Ascending aorta (tissue), 2 donors: Measurements from ENCODE around the gene RANBP1. TPM values are rescaled to one million over a fixed set of nuclear protein-coding genes. Genes with fewer than 3 reads are reported as not detected.
"Not testable (repeated sequence)": the region's sequence is repeated elsewhere in the genome, so short reads cannot be mapped to it uniquely, and the experiment has no call there.

Experiments used
- DNase-seq, 2 donors: peaks; one replicate each; pipeline ENCODE4 v3.0.0-alpha.2; 2019; ENCODE audit warnings: low spot score in 2 of 2
- H3K27ac ChIP-seq, 2 donors: fragments of 200-600 bp; sonication (generic); one replicate each; pipeline ENCODE4 v1.5.1; 2016 to 2017; ENCODE audit warnings: mild to moderate bottlenecking in 1 of 2
- H3K27me3 ChIP-seq: fragments of 200-600 bp; sonication (generic); one replicate; pipeline ENCODE4 v1.5.1; 2017
- H3K36me3 ChIP-seq, 2 donors: fragments of 200-600 bp; sonication (generic); one replicate each; pipeline ENCODE4 v1.5.1; 2016
- H3K4me1 ChIP-seq, 2 donors: fragments of 200-600 bp; sonication (generic); one replicate each; pipeline ENCODE4 v1.5.1; 2016 to 2017; ENCODE audit warnings: mild to moderate bottlenecking in 1 of 2
- H3K4me3 ChIP-seq, 2 donors: fragments of 200-600 bp; sonication (generic); one replicate each; pipeline ENCODE4 v1.5.1; 2016 to 2017; ENCODE audit warnings: mild to moderate bottlenecking in 1 of 2
- H3K9me3 ChIP-seq, 2 donors: fragments of 200-600 bp; sonication (generic); one replicate each; pipeline ENCODE4 v1.5.1; 2016
- intact Hi-C: fragments of 100-400 bp; cut with DNase I; formaldehyde crosslinking; loops from one replicate; pipeline ENCODE4 v1.15.1; 2023
- total RNA-seq: library from RNA; depleted of rRNA; stranded (reverse); fragments of >200 nt; gene quantifications from one replicate; pipeline ENCODE4 v1.1.0, GENCODE V29; 2016
- TF ChIP-seq, protein P1 (sequence below), 3 experiments: fragments of 200-600 bp in 2 of 3; fragments of 450-650 bp in 1 of 3; sonication (generic) in 2 of 3; IDR thresholded peaks; one replicate each; pipeline ENCODE4 v1.5.1; 2016 to 2019; ENCODE audit warnings: antibody characterized with exemption in 3 of 3, mild to moderate bottlenecking in 1 of 3, moderate library complexity in 1 of 3

The RANBP1 gene
- total RNA-seq, 1 donor from 2014 or later, result 302 TPM

DNA sequence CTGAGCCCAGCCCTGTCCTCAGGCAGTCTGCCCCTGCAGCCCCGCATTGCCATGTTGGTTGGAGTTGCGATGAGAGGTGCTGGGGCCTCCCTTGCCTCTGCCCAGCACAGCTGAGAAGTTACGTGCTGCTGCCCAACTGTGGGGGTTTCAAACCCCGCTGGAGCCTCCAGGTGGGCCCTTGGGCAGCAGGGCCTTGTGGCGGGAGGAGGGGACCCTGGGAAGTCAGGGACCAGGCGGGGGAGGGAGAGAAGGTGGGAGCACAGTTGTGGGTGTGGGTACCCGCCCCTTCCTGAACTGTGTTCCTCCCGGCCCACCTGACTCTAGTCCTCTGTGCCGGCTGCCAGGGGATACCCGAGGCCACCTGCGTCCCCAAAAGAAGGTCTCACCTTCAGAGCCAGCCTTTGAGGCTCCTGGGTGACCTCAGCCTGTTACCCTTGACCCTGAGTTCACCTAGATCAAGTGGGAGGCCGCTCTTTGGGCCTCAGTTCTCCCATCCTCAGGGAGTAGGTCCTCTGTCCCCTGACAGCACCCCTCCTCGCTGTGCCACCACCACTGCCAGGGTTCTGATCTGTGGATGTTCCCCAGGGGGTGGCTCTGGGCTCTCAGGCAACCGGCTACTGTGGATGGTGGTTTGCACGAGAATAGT is 42.6 kb downstream of the RANBP1 start:
- Histone ChIP-seq H3K36me3 (no peaks in the 10 kb centered on the region), H3K27me3 (peaks cover 4% of the 10 kb centered on the region)

DNA sequence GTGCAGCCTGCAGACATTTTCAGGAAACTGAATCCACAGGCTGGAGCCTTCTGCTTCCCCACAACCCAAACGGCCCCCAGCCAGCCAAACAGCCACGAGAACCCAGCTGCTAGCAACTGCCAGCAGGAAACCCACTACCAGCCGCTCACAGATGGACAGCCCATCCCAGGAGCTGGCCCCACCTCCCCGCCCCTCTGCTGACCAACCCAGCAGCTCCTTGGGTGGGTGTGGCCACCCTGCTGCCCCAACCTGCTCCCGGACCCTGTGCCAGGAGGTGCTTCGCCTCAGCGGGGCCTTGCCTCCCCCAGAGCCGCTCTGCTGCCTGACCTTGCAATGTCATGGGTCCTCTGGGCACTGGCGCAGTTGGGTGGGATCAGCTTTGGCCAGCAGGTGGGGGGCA is 43.2 kb downstream of the RANBP1 start:
- no peaks in the 10 kb centered on the region for H3K36me3 ChIP-seq
- no peaks in the 10 kb centered on the region for H3K4me1 ChIP-seq
- intact Hi-C loops, result no loop called here
- H3K27ac ChIP-seq, result no peak overlapping the region
- TF ChIP-seq, protein P1, sequence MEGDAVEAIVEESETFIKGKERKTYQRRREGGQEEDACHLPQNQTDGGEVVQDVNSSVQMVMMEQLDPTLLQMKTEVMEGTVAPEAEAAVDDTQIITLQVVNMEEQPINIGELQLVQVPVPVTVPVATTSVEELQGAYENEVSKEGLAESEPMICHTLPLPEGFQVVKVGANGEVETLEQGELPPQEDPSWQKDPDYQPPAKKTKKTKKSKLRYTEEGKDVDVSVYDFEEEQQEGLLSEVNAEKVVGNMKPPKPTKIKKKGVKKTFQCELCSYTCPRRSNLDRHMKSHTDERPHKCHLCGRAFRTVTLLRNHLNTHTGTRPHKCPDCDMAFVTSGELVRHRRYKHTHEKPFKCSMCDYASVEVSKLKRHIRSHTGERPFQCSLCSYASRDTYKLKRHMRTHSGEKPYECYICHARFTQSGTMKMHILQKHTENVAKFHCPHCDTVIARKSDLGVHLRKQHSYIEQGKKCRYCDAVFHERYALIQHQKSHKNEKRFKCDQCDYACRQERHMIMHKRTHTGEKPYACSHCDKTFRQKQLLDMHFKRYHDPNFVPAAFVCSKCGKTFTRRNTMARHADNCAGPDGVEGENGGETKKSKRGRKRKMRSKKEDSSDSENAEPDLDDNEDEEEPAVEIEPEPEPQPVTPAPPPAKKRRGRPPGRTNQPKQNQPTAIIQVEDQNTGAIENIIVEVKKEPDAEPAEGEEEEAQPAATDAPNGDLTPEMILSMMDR (IDR thresholded peaks at IDR 0.05), result no peak
- no peaks in the 10 kb centered on the region for H3K9me3 ChIP-seq
- H3K27me3 ChIP-seq, result peaks cover 2% of the 10 kb centered on the region
- DNase-seq, result no peak
- H3K4me3 ChIP-seq, result no peak overlapping the region

More for the DNA sequence above, 42.6 kb downstream of the RANBP1 start:
- Histone ChIP-seq H3K9me3 (no peaks in the 10 kb centered on the region), H3K4me3 (no peak overlapping the region), H3K4me1 (no peaks in the 10 kb centered on the region), H3K27ac (no peak overlapping the region)
- TF ChIP-seq, protein P1 (IDR thresholded peaks at IDR 0.05), result no peak
- DNase-seq, result no peak
- intact Hi-C loops, result no loop called here

DNA sequence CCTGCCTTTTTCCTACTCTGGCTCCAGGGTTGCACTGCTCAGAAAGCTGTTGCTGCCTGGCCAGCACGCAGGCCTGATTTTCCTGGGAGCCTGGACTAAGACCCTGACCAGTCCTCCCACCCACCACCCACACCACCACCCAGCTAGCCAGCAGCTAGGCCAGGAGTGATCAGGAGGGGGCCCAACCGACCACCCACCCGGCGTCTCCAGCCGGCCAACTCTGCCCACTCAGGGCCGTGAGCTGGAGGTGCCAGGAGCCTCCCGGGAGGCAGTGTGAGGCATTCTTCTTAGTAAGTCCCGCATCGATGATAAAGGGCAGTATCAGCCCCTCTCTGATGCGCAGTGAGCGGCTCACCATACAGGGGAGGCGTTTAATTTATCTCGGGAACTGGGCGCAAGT is 43.6 kb downstream of the RANBP1 start:
- H3K27me3 ChIP-seq, H3K27ac ChIP-seq, intact Hi-C loops, DNase-seq, H3K4me1 ChIP-seq, H3K4me3 ChIP-seq, H3K9me3 ChIP-seq, H3K36me3 ChIP-seq: not testable (repeated sequence)

DNA sequence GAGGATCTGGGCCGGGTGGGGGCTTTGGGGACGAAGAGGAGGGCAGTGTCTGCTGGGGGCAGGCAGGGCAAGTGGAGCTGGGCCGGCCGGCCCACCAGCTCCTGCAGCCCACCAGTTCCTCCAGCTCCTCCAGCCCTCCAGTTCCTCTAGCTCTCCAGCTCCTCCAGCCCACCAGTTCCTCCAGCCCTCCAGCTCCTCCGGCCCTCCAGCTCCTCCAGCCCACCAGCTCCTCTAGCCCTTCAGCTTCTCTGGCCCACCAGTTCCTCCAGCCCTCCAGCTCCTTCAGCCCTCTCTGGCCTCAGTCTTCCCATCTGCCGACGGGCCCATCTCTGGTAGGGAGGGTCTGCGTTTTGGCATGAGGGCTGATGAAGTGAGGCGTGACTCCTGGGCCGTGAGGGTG is 44.1 kb downstream of the RANBP1 start:
- no peaks in the 10 kb centered on the region for H3K27me3 ChIP-seq
- TF ChIP-seq, protein P1 (IDR thresholded peaks at IDR 0.05), result no peak
- H3K4me3 ChIP-seq, result no peak overlapping the region
- no peaks in the 10 kb centered on the region for H3K9me3 ChIP-seq
- intact Hi-C loops, result no loop called here
- DNase-seq, result no peak
- no peaks in the 10 kb centered on the region for H3K4me1 ChIP-seq
- H3K27ac ChIP-seq, result no peak overlapping the region
- H3K36me3 ChIP-seq, result no peaks in the 10 kb centered on the region

DNA sequence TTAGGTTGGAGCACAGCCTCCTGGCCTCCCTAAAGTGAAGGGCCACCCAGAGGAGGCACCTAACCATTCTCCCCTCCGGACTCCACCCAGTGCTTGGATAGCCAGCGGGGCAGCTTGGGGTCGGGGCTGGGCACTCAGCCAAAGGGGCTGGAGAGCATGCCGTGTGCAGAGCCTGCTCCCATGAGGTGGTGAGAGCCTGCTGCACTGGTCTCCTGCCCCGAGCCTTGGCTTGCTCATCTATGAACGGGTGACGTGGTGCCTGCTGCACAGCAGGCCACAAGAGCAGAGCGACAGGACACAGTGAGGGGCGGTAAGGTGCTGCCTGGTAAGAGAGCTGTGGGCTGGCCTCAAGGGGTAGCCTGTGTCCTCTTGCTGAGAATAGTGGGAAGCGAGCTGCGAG is 49.0 kb downstream of the RANBP1 start:
- Histone ChIP-seq H3K27me3 (no peaks in the 10 kb centered on the region), H3K36me3 (no peaks in the 10 kb centered on the region), H3K27ac (no peak overlapping the region), H3K4me1 (no peaks in the 10 kb centered on the region), H3K4me3 (no peak overlapping the region), H3K9me3 (no peaks in the 10 kb centered on the region)
- intact Hi-C loops, result no loop called here
- DNase-seq, result no peak
- TF ChIP-seq, protein P1 (IDR thresholded peaks at IDR 0.05), result no peak

DNA sequence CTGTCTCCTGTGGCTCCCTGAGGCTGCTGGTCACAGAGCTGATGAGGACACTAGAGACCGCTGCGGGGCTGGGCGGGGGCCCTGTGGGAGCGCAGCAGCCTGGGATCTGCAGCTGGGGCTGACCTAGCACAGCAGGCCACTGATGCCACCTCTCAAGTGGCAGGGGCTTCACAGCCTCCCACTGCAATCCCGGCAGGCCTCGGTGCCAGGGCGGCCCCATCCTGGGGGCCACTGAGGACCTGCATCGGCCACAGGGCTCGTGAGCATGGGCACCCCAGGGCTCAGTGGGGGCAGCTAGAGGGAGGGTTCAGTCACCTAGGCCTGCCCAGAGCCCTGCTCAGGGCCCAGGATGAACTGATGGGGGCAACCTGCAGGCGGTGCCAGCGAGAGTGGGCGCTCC is 49.5 kb downstream of the RANBP1 start:
- TF ChIP-seq, protein P1 (IDR thresholded peaks at IDR 0.05), result no peak
- Histone ChIP-seq H3K9me3 (no peaks in the 10 kb centered on the region), H3K4me3 (no peak overlapping the region), H3K4me1 (no peaks in the 10 kb centered on the region), H3K27me3 (no peaks in the 10 kb centered on the region), H3K27ac (no peak overlapping the region), H3K36me3 (no peaks in the 10 kb centered on the region)
- intact Hi-C loops, result no loop called here
- no peak for DNase-seq
